OCI-LY3 (cell line): ENCODE results near the gene RRN3.
"Not testable (repeated sequence)": the region's sequence is repeated elsewhere in the genome, so short reads cannot be mapped to it uniquely, and the experiment has no call there.

Experiments
- CTCF ChIP-seq: fragments of 200-600, 300-600 bp; sonication (generic); IDR thresholded peaks from 2 replicates; pipeline ENCODE4 v1.5.1; 2014; ENCODE audit warnings: antibody characterized with exemption, low read length, low read depth
- EZH2phosphoT487 ChIP-seq: fragments of 200-600 bp; shearing (Covaris generic); IDR thresholded peaks from 2 replicates; pipeline ENCODE4 v1.6.1; 2018; ENCODE audit warnings: antibody characterized with exemption, mixed run types, low read depth

GRCh38 chr16:15142107-15142890 is 48.2 kb upstream of the RRN3 start:
- TF ChIP-seq CTCF, EZH2phosphoT487: not testable (repeated sequence)
